ENCODE data around the gene KRTAP10-9.
"Not testable (repeated sequence)": the region's sequence is repeated elsewhere in the genome, so short reads cannot be mapped to it uniquely, and the experiment has no call there.

KRTAP10-9 gene

DNA sequence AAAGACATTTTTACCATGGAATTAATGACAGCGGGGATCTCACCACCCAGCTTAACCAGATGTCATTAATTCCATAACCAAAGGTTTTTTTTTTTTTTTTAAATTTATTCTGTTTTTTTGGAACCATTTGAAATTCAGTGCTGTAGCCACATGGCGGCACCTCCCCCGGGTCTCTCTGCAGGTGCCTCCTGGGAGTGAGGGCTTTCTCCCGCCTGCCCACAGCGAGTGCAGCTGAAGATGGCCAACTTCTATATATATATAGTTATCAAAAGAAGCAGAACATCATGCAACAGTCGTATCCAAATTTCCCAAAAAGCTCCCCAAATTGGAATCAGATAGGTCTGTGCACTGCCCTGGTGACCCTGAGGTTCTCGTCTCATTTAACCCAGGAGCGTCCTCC, 11.4 kb upstream of the KRTAP10-9 start:
- DNase-seq (ENCODE audit: low spot score): no peak

DNA sequence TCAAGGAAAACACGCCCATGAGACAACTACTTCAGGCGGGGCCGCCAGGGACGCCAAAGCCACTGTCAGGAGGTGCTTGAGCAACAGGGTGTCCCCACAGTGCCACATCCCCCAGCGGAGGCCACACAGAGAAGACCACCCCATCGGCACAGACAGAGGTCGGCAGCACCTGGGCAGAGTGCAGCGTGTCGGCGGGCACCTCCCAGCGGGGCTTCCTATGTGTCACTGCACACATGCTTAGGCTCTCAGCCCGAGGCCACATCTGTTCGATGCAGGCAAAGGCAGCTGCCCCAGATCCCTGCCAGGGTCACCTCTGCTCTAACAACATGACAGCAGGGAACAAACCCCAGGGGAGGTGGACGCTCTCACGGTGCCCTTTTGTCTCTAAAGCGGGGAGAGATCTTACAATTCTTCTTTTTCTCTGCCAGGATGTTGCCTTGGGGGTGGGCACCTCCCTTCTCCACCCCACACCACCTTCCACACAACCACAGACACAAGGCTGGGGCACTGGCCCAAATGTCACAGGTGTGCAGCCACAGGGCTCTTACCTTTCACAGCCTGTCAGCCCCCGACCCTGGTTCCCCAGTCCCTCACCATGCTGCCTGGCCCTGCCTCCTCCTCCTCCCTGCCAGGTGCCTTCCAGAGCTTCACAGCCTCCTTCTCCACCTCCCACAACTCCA, 10.8 kb upstream of the KRTAP10-9 start:
- DNase-seq (ENCODE audit: low spot score): no peak

DNA sequence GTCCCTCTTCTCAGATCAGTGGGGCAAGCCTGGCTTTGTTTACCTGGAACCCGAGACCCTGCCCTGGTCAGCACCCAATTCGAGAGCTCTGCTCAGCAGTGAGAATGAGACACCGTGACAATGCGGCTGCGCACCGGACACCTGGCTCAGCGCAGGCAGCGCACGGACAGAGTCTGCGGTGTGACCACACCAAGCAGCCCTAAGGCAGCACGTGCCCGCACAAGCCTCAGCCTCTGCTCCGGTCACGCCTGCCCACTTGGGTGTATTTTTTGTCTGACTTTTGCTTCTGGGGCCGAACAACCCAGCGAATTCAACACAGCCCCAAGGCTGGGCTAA, 10.3 kb upstream of the KRTAP10-9 start:
- no peak for DNase-seq (ENCODE audit: low spot score)

DNA sequence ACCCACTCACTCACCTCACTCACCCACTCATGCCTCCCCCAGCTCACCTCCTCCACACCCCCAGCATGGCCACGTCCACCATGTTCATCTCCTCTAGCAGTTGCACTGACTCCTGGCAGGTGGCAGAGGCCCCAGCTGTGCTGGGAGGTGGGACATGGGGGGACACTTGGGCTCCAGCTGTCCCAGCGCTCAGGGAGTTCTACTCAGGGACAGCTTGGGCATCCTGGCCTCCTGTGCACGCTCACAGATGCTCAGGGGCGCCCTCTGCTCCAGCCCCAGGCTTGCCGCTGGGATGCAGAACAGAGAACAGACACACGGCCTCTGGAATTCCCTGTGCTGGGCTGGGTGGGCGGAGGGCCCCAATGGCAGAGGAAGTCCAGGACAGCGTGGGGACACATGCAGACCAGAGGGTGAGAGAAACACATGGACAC, 9.8 kb upstream of the KRTAP10-9 start:
- no peak for DNase-seq (ENCODE audit: low spot score)

DNA sequence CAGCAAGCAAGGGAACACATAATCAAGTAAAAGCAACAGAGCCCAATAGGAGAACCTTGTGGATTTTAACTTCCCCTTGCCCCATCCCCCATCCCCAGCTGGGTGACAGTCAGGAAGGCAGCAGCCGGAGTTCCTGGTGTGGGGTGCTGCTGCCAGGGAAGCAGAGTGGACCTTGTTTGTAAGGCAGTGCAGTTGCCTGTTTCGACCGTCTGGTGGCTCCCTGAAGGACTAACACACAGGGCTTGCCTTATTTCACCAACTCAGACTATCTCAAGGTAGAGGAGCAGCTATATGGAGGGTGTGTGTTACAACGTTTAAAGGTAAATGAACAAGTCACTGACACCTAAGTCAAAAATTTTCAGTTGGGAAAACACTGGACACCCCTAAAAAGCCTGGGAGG, 8.4 kb upstream of the KRTAP10-9 start:
- peak; percentile 5 for DNase-seq (ENCODE audit: low spot score)

DNA sequence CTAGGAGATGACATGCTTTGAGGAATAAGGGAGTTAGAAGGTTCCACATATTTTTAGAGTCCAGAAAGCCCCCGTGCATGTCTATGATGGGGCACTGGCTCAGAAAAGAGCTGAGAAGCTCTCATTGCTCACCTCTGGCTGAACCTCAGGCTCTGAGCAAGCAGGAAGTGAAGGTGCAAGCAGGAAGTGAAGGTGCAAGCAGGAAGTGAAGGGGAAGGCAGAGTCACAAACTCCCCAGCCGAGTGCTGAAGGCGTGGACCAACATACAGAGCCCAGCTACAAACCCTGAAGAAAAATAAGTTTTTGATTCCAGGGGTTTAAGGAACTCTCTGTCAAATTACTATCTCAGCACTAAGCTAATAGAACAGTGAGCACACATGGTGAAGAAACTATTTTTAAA, 8.0 kb upstream of the KRTAP10-9 start:
- no peak for DNase-seq (ENCODE audit: low spot score)

DNA sequence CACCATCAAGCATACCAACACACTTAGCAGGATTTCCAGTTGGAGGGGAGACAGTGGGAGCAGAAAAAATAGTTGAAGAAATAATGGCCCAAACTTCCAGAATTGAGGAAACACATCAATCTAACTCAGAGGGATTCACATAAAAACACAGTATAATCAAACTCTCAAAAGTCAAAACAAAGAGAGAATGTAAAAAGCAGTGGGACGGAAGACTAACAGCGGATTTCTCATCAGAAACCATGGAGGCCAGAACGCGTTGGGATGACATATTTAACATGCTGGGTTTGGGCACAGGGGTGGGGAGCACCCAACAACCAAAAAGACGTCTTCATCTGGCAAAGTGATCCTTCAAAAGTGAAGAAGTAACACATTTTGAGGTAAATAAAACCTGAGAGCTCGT, 7.0 kb upstream of the KRTAP10-9 start:
- DNase-seq (ENCODE audit: low spot score): no peak

DNA sequence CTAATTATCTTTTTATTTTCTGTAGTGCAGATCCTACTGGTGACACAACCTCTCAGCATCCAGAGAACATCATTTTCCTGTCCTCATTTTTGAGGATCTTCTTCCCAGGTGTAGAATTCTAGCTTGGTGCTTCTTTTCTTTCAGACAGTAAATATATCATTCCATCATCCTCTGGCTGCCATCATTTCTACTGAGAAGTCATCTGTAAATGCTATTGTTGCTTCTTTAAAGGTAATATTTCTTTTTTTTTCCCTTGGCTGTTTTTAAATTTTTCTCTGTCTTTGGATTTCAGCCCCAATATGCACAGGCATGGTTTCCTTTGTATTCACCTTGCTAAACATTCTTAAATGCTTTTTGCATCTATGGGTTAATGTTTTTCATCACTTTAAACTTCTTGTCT, 3.3 kb upstream of the KRTAP10-9 start:
- no peak for DNase-seq (ENCODE audit: low spot score)

DNA sequence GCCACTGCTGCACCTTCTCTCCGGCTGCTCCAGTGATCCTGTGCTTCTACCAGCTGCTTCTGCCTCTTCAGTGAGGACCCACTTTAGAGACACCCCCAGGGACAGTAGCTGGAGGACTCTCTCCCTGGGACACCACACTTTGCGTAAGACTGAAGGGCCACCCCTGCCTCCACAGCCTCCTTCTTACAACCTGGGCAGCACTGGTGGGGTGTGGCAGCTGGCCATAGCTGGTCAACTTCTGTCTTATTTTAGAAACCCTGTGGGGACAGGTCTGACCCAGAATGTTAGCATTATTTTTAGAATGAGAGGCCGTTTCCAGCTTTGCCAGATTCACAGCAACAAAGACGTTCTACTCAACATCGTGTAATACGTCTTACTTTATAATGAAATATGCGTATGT, 1.1 kb upstream of the KRTAP10-9 start:
- DNase-seq (ENCODE audit: low spot score): no peak

DNA sequence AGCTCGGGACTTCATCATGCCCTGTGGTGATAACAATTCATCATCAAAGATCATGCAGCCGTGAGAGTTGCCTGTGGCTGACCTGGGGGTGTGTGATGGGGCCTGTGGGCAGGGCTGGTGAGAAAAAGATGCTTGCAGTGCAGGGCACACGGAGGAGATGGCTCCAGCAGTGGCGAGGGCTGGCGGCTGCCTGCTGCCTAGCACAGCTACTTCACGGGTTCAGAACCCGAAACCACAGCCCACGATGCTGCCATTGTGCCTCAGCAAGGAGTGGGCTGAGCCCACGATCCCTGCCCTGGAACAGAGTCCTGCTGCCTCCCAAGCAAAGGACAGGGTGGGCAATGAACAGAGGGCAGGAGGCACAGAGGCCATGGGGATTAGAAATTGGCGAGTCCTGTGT, 631 bp upstream of the KRTAP10-9 start:
- DNase-seq (ENCODE audit: low spot score): no peak

DNA sequence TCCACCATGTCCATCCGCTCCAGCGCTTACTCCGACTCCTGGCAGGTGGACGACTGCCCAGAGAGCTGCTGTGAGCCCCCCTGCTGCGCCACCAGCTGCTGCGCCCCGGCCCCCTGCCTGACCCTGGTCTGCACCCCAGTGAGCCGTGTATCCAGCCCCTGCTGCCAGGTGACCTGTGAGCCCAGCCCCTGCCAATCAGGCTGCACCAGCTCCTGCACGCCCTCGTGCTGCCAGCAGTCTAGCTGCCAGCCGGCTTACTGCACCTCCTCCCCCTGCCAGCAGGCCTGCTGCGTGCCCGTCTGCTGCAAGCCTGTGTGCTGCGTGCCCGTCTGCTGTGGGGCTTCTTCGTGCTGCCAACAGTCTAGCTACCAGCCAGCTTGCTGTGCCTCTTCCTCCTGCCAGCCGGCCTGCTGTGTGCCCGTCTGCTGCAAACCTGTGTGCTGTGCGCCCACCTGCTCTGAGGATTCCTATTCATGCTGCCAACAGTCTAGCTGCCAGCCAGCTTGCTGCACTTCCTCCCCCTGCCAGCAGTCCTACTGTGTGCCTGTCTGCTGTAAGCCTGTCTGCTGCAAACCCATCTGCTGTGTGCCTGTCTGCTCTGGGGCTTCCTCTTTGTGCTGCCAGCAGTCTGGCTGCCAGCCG, 409 bp downstream of the KRTAP10-9 start:
- DNase-seq (ENCODE audit: low spot score): not testable (repeated sequence)

DNA sequence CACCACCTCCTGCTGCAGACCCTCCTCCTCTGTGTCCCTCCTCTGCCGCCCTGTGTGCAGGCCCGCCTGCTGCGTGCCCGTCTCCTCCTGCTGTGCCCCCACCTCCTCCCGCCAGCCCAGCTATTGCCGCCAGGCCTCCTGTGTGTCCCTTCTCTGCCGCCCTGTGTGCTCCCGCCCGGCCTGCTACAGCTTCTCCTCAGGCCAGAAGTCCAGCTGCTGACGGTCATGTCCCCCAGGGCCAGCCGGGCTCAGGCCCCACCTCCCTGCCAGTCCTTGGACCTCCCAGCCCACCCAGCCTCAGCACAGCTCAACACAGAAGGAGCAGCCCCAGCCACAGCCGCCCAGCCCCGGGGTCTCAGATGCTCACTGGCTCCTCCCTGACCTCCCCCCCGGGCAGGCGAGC, 939 bp downstream of the KRTAP10-9 start:
- DNase-seq (ENCODE audit: low spot score): not testable (repeated sequence)

DNA sequence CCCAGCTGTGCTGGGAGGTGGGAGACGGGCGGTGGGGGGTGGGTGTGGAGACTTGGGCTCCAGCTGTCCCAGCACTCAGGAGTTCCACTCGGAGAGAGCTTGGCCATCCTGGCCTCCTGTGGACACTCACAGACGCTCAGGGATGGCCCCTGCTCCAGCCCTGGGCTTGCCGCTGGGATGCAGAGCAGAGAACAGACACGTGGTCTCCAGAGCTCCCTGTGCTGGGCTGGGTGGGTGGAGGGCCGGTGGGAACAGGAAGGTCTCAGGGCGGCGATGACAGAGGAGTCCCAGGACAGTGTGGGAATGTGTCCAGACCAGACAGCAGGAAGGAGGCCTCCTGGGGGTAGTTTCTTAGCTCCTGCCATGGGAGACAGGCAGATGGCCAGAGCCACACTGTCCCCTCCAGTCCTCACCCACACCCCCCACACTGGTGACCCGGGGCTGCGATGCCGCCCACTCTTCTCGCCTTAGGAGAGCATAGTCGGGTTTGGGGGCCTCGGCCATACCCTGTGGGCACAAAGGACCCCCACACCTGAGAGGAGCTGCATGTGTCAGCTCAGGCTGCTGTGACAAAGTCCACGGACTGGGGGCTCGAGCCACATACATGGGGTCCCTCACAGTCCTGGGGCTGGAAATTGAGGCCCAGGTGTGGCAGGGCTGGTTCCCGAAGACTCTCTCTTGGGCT, 2.0 kb downstream of the KRTAP10-9 start:
- no peak for DNase-seq (ENCODE audit: low spot score)

DNA sequence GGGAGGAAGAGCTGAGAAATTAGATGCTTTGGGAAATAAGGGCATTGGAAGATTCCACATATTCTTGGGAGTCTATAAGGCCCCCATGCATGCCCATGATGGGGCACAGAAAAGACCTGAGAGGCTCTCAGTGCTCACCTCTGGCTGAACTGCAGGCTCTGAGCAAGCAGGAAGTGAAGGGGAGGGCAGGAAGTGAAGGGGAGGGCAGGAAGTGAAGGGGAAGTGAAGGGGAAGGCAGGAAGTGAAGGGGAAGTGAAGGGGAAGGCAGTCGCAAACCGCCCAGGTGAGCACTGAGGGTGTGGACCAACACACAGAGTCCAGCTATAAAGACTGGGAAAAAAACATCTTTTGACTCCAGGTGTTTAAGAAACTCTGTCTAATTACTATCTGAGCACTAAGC, 3.5 kb downstream of the KRTAP10-9 start:
- no peak for DNase-seq (ENCODE audit: low spot score)

DNA sequence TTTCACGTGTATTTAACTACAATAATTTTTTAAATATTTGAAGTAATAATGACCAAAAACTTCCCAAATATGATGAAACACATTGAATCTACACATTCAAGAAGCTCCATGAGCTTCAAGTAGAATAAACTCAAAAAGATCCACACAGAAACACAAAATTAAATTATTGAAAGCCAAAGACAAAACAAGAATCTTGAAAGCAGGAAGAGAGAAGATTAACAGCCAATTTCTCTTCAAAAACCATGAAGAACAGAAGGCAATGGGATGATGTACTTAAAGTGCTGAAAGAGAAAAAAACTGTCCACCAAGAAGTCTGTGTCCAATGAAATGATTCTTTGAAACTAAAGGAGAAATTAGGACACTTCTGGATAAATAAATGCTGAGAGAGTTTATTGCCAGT, 5.2 kb downstream of the KRTAP10-9 start:
- DNase-seq (ENCODE audit: low spot score): no peak

DNA sequence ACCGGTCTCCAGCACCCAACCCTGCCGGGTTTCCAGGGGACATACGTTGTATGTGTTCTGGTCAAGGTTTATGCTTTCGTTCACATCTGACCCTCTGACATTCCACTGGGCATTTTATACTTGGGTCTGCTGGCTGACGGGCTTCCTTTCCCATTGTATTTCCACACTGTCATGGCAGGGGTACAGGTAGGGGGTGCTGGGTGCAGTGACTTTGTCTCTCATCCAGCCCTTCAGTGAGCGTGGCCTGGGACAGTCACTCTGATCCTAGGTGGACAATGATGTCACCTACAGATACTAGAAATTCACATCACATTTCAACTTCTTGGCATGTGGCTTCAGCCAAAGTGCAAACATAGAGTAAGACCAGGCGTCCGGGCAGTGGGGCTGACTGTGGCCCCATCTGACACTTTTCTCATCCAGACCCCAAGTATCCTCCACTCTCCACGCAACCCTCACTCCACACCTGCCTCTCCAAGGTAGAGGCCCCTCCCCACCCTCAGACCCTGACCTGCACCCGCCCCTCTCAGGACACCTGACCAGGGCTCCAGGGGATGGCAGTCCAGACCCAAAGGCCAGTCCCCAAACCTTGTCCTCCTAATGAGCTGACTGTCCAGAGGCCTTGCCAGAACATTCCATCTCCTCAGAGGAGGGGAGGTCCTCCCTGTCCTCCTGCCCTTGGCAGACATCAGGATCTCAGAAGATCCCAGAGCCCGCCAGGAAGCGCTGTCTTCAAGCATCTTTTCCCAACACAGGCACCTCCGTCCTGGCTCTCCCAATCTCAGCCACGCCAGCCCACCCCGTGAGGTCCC, 9.5 kb downstream of the KRTAP10-9 start:
- DNase-seq (ENCODE audit: low spot score): no peak

DNA sequence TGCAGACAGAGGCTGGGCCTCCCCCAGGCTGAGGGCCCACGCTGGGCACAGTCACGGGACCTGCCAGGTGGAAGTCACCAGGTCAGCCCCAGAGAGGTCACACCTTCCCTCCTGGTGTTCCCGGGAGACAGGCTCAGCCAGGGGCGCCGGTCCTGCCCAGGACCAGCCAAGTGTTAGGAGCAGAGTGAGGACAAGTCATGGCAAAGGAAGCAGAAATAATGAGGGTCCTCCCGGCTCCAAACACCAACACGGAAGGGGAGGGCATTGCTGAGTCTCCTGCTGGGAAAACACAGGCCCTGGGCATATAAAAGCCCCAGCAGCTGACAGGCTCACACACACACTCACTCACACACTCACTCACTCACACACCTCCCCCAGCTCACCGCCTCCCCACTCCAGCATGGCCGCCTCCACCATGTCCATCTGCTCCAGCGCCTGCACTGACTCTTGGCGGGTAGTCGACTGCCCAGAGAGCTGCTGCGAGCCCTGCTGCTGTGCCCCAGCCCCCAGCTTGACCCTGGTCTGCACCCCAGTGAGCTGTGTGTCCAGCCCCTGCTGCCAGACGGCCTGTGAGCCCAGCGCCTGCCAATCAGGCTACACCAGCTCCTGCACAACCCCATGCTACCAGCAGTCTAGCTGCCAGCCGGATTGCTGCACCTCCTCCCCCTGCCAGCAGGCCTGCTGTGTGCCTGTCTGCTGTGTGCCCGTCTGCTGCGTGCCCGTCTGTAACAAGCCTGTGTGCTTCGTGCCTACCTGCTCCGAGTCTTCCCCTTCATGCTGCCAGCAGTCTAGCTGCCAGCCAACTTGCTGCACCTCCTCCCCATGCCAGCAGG, 10.3 kb downstream of the KRTAP10-9 start, which contains the start of gene KRTAP10-10:
KRTAP10-10 (plus strand) TSS at position 339 of the 833 bp plus-strand sequence; CDS start at position 401, 62 bp downstream.
- no peak for DNase-seq (ENCODE audit: low spot score)

DNA sequence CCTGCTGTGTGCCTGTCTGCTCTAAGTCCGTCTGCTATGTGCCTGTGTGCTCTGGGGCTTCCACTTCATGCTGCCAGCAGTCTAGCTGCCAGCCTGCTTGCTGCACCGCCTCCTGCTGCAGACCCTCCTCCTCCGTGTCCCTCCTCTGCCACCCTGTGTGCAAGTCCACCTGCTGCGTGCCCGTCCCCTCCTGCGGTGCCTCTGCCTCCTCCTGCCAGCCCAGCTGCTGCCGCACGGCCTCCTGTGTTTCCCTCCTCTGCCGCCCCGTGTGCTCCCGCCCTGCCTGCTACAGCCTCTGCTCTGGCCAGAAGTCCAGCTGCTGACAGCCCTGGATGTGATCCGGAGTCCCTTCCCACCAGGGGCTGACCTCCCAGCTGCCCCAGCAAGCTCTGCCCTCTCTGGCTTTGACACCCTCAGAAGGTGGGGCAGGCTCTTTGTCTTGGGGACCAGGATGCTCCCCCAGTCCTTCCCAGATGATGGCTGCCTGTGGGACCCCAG, 11.0 kb downstream of the KRTAP10-9 start:
- not testable (repeated sequence) for DNase-seq (ENCODE audit: low spot score)

DNA sequence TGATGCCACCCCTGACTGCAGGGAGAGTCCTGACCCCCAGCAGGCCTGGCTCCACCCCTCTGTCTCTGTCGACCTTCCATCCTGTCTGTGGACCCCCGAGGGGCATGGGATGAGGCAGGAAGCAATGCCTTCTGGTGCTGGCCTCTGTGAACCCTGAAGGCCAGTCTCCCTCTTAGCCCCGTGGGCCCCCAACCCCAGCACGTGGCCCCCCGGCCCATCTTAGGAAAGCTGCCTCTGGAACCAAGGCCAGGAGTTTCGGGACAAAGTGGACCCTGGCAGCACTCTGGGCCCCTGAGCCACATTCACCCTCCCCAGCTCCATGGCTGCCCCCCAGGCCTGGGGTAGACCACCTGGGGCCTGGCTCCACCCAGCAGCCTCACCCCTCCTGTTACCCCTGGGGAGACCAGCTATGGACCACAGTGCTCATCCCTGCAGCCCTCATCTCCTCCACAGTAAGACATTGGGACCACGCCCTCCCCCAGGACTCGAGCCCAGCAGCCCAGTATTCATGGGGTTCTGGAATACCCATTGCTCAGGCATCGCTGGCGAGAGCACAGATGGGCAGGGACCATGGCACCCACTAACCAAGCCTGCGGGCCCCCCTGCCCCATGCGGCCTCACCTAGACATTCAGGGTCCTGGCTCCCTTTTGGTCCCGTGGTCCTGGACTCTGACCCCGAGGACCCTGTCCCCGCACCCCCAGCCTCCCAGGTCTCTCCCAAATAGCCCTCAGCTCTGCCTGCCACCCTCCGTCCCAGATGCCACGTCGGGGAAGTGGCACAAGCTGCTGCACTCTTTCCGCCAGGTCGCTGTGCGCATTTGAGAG, 11.8 kb downstream of the KRTAP10-9 start:
- not testable (repeated sequence) for DNase-seq (ENCODE audit: low spot score)

DNA sequence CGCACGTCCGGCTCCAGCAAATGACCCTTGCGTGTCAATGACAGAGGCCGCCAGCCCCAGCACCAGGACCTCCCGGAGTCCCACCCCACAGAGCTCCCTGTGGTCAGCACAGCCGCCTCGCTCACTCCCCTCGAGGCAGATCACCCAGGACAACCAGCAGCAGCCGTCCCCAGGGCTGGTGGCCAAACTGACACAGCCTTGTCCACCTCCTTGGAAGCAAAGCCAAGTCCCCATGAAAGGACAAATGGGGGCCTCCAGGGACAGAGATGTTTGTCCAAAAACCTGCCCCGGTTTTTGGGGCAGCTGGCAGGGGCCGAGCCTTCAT, 12.4 kb downstream of the KRTAP10-9 start:
- no peak for DNase-seq (ENCODE audit: low spot score)

DNA sequence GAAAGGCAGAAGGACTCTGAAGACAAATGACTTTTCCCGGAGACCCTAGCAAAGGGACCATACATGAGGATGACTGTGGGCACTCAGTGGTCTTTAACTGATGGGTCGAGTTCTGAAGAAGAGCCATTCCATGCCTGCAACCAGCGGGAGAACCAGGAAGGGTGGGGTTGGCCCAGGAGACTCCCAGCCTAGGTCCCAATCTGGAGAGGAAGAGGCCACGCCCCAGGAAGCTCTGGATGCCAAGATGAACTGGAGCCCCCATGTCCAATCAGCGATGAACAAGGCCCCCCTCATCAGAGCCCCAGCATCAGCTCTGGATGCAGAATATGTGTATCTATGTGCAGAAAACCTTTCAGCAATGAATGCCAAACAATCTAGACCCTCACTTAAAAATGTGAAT, 13.9 kb downstream of the KRTAP10-9 start:
- DNase-seq (ENCODE audit: low spot score): no peak
